ENCODE measurements around the gene ARHGAP45. TPM values are rescaled to one million over a fixed set of nuclear protein-coding genes. Genes with fewer than 3 reads are reported as not detected.
A peak's percentile ranks its signal among the peaks of the same experiment; 100 is the strongest.

ARHGAP45 gene
- total and polyA plus RNA-seq, 4 donors = 3.3 to 27.5 (median 9.7) TPM

DNA sequence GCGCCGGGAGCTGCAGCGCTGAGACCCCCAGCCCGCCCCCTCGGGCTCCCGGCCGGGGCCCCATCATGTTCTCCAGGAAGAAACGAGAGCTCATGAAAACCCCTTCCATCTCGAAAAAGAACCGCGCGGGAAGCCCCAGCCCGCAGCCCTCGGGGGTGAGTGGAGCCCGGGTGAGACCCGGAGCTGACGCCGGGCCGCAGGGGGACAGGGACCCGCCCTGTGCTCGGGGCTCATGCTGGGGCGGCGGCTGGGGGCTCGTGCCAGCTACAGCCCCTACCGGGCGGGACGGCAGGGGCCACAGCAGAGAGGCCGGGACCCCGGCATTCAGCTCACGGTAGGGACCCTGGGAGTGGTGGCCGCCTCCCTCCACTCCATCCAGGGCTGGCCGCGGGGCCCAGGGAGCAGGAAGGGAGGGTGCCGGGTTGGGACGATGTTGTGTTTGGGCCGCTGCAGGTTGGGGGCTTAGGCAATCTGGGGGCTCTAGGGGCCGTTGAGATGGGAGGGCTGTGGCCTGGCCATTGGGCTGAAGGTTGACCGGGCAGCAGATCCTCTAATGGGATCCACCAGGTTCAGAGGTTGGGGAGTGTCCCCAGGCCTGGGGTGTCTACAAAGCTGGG, 482 bp downstream of the ARHGAP45 start:
- peak overlapping the region; percentile 2 to 56 (median 54) for H3K4me3 ChIP-seq (ENCODE audit: low read depth in 1 of 3, low read length in 3 of 3)

DNA sequence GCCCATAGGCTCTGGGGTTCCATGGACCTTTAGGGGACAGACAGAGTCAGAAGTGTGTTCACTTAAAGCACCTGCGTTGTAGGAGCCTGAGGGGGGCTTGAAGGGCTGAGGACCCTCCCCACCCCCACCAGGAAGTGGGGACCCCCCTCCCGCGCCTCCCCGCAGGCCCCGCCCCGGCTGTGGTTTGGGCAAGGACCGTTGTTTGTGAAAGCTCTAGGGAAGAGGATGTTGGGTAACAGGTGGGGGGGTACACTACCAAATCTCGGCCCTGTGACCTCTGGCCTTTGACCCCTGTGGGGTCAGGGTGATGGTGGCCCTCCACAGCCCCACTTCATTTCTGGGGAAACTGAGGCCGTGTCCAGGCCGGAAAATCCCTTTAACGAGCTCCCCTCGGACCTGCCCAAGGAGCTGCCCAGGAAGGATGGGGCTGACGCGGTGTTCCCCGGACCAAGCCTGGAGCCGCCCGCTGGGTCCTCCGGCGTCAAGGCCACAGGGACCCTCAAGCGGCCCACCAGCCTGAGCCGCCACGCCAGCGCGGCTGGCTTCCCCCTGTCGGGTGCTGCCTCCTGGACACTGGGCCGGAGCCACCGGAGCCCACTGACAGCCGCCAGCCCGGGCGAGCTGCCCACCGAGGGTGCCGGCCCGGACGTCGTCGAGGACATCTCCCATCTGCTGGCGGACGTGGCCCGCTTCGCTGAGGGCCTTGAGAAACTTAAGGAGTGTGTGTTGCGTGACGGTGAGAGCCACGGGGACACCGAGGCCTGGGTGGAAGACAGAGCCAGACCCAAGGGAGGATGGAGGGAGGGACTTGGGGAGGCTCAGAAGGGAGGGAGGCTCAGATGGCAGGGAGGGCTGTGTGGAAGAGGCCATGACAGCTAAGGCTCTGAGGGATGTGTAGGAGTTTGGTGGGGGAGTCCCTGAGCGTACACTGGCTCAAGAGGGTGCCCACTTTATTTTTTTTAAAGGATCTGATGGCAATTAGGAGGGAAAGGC, 1.3 kb downstream of the ARHGAP45 start:
- peaks cover 0 to 7% (median 2%) of the 10 kb centered on the region in 4 donors for H3K27me3 ChIP-seq (ENCODE audit: control insufficient read depth in 4 of 4, insufficient read depth in 4 of 4, low read length in 3 of 4)
- no peak overlapping the region for H3K9ac ChIP-seq (ENCODE audit: low read depth in 1 of 2, low read length in 2 of 2)
- peak overlapping the region; percentile 76 to 79 for H3K27ac ChIP-seq (ENCODE audit: low read depth in 1 of 2, low read length in 2 of 2)
- WGBS = 60% methylated on average over 45 of the region's 45 CpGs
- H3K4me1 ChIP-seq (ENCODE audit: control insufficient read depth in 4 of 4, insufficient read depth in 4 of 4, low read length in 3 of 4) = peaks cover 2 to 32% (median 14%) of the 10 kb centered on the region in 4 donors
- TF ChIP-seq NR2F2 (IDR thresholded peaks at IDR 0.05) = peak; percentile 73
- no peak for TF ChIP-seq TAF1 (conservative IDR thresholded peaks at IDR 0.05)
- TF ChIP-seq FOXA1 (IDR thresholded peaks at IDR 0.05) = no peak
- no peak for TF ChIP-seq FOXA2 (IDR thresholded peaks at IDR 0.05)
- DNase-seq (ENCODE audit: low spot score) = no peak
- peak overlapping the region in 2 of 3 donors; percentile 19 to 56 for H3K4me3 ChIP-seq (ENCODE audit: low read depth in 1 of 3, low read length in 3 of 3)
- no peaks in the 10 kb centered on the region for H3K9me3 ChIP-seq (ENCODE audit: control insufficient read depth in 4 of 4, low read length in 3 of 4)
- peaks cover 0 to 1% (median 0%) of the 10 kb centered on the region in 4 donors for H3K36me3 ChIP-seq (ENCODE audit: control insufficient read depth in 4 of 4, insufficient read depth in 3 of 4, low read depth in 1 of 4, low read length in 3 of 4)

More for the DNA sequence above, 482 bp downstream of the ARHGAP45 start:
- 6% methylated on average over 38 of the region's 38 CpGs for WGBS
- TF ChIP-seq JUND (IDR thresholded peaks at IDR 0.05) (no peak), YY1 (IDR thresholded peaks at IDR 0.05) (no peak), HNF4G (IDR thresholded peaks at IDR 0.05) (no peak)
- Histone ChIP-seq H3K9me3 (ENCODE audit: control insufficient read depth in 4 of 4, low read length in 3 of 4) (no peaks in the 10 kb centered on the region), H3K27ac (ENCODE audit: low read depth in 1 of 2, low read length in 2 of 2) (peak overlapping the region; percentile 76 to 79), H3K36me3 (ENCODE audit: control insufficient read depth in 4 of 4, insufficient read depth in 3 of 4, low read depth in 1 of 4, low read length in 3 of 4) (peaks cover 0 to 1% (median 0%) of the 10 kb centered on the region in 4 donors), H3K27me3 (ENCODE audit: control insufficient read depth in 4 of 4, insufficient read depth in 4 of 4, low read length in 3 of 4) (peaks cover 0 to 7% (median 2%) of the 10 kb centered on the region in 4 donors), H3K4me1 (ENCODE audit: control insufficient read depth in 4 of 4, insufficient read depth in 4 of 4, low read length in 3 of 4) (peaks cover 2 to 32% (median 14%) of the 10 kb centered on the region in 4 donors), H3K9ac (ENCODE audit: low read depth in 1 of 2, low read length in 2 of 2) (peak overlapping the region in 1 of 2 donors; percentile 14)
- no peak for DNase-seq (ENCODE audit: low spot score)

DNA sequence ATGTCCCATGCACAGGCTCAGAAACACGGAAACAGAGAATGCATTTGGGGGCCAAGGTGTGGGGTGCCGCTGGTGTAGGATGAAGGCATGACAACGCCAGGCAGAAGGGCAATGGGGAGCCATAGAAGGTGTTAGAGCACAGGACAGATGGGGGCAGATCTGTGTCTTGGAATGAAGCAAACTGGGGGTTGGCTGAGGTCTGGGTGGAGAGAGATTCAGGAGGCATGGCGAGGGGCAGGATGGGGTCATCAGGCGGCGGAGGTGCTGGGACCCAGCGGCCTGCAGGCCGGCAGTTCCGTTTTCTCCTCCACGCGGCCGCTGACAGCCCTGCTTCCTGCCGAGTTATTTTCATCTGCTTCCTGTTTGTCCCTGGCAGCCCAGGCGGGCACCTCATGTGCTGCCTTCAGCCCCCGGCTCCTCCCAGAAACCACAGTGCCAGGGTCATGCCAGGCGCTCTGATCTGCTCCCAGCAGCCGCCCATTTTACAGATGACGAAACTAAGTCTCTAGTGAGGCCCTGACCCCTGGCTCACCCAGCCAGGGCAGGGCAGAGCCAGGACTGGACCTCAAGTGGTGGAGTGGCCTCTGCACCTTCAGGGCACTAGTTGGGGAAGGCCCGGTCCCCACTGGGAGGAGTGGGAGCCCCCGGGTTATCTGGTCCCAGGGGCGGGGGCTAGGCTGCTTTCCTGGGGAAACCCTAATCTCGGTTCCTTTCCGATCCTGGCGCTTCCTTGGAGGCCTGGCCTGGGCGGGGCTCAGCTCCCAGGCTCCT, 2.2 kb downstream of the ARHGAP45 start:
- peaks cover 0 to 1% (median 0%) of the 10 kb centered on the region in 4 donors for H3K36me3 ChIP-seq (ENCODE audit: control insufficient read depth in 4 of 4, insufficient read depth in 3 of 4, low read depth in 1 of 4, low read length in 3 of 4)
- H3K27ac ChIP-seq (ENCODE audit: low read depth in 1 of 2, low read length in 2 of 2) = peak overlapping the region; percentile 76 to 79
- peaks cover 2 to 38% (median 14%) of the 10 kb centered on the region in 4 donors for H3K4me1 ChIP-seq (ENCODE audit: control insufficient read depth in 4 of 4, insufficient read depth in 4 of 4, low read length in 3 of 4)
- 50% methylated on average over 25 of the region's 25 CpGs for WGBS
- TF ChIP-seq SP1 (IDR thresholded peaks at IDR 0.05) (peak; percentile 24), EGR1 (IDR thresholded peaks at IDR 0.05; ENCODE audit: low read depth in 2 of 2) (peak in 1 of 2 donors; percentile 13), NR2F2 (IDR thresholded peaks at IDR 0.05) (peak; percentile 88), TAF1 (conservative IDR thresholded peaks at IDR 0.05) (no peak), FOXA1 (IDR thresholded peaks at IDR 0.05) (no peak), RXRA (IDR thresholded peaks at IDR 0.05) (peak in 1 of 2 donors; percentile 27)
- H3K4me3 ChIP-seq (ENCODE audit: low read depth in 1 of 3, low read length in 3 of 3) = peak overlapping the region in 2 of 3 donors; percentile 8 to 19
- DNase-seq (ENCODE audit: low spot score) = no peak
- H3K9me3 ChIP-seq (ENCODE audit: control insufficient read depth in 4 of 4, low read length in 3 of 4) = no peaks in the 10 kb centered on the region
- H3K9ac ChIP-seq (ENCODE audit: low read depth in 1 of 2, low read length in 2 of 2) = no peak overlapping the region
- peaks cover 0 to 7% (median 2%) of the 10 kb centered on the region in 4 donors for H3K27me3 ChIP-seq (ENCODE audit: control insufficient read depth in 4 of 4, insufficient read depth in 4 of 4, low read length in 3 of 4)

DNA sequence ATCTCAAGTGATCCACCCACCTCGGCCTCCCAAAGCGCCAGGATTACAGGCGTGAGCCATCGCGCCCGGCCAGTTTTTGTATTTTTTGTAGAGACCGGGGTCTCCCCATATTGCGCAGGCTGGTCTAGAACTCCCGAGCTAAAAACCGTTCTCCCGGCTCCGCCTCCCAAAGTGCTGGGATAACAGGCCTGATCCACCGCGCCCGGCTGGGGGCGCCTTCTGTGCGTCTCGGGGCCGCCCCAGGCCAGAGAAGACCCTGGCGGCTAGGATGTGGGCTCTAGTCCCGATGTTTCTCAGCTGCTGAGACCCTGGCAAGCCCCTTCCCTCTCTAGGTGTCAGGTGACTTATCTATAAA, 3.6 kb downstream of the ARHGAP45 start:
- 29% methylated on average over 21 of the region's 21 CpGs for WGBS
- TF ChIP-seq NR2F2 (IDR thresholded peaks at IDR 0.05) (no peak), JUND (IDR thresholded peaks at IDR 0.05) (no peak), HNF4G (IDR thresholded peaks at IDR 0.05) (no peak), EGR1 (IDR thresholded peaks at IDR 0.05; ENCODE audit: low read depth in 2 of 2) (no peak), GABPA (IDR thresholded peaks at IDR 0.05 in 1 of 2, conservative IDR thresholded peaks at IDR 0.05 in 1 of 2) (no peak), YY1 (IDR thresholded peaks at IDR 0.05) (no peak), RAD21 (IDR thresholded peaks at IDR 0.05) (no peak), RXRA (IDR thresholded peaks at IDR 0.05) (no peak)
- H3K4me3 ChIP-seq (ENCODE audit: low read depth in 1 of 3, low read length in 3 of 3) = no peak overlapping the region
- no peak overlapping the region for H3K27ac ChIP-seq (ENCODE audit: low read depth in 1 of 2, low read length in 2 of 2)
- H3K4me1 ChIP-seq (ENCODE audit: control insufficient read depth in 4 of 4, insufficient read depth in 4 of 4, low read length in 3 of 4) = peaks cover 0 to 33% (median 12%) of the 10 kb centered on the region in 4 donors
- H3K27me3 ChIP-seq (ENCODE audit: control insufficient read depth in 4 of 4, insufficient read depth in 4 of 4, low read length in 3 of 4) = peaks cover 0 to 7% (median 2%) of the 10 kb centered on the region in 4 donors
- DNase-seq (ENCODE audit: low spot score) = no peak
- H3K9me3 ChIP-seq (ENCODE audit: control insufficient read depth in 4 of 4, low read length in 3 of 4) = no peaks in the 10 kb centered on the region
- H3K36me3 ChIP-seq (ENCODE audit: control insufficient read depth in 4 of 4, insufficient read depth in 3 of 4, low read depth in 1 of 4, low read length in 3 of 4) = peaks cover 0 to 1% (median 0%) of the 10 kb centered on the region in 4 donors
- H3K9ac ChIP-seq (ENCODE audit: low read depth in 1 of 2, low read length in 2 of 2) = no peak overlapping the region
